SK-N-SH treated with all-trans-retinoic acid at 6 μM for 48 hours (cell line): ENCODE measurements around the gene GDA.
"Not testable (repeated sequence)": the region's sequence is repeated elsewhere in the genome, so short reads cannot be mapped to it uniquely, and the experiment has no call there.

Experiments
- ATAC-seq: fragments of 200-7000 bp; cut with Tn5 transposase; 3 replicates; pipeline ENCODE4 v1.9.1; 2020; ENCODE audit warnings: mild to moderate bottlenecking, moderate library complexity
- ARNTL ChIP-seq: fragments of 450-650 bp; formaldehyde crosslinking; IDR thresholded peaks from 2 replicates; pipeline ENCODE4 v1.5.0; 2020; ENCODE audit warnings: low read depth, mild to moderate bottlenecking, moderate library complexity, borderline replicate concordance
- BACH2 ChIP-seq: fragments of 250-450 bp; sonication (Bioruptor Pico); IDR thresholded peaks from 2 replicates; pipeline ENCODE4 v1.9.0; 2021; ENCODE audit warnings: mild to moderate bottlenecking, borderline replicate concordance
- CSDC2 ChIP-seq: fragments of 250-450 bp; sonication (Bioruptor Pico); IDR thresholded peaks from 2 replicates; pipeline ENCODE4 v1.5.0; 2020; ENCODE audit warnings: mild to moderate bottlenecking, moderate library complexity
- CSRNP3 ChIP-seq: fragments of 250-450 bp; sonication (Bioruptor Pico); IDR thresholded peaks from 2 replicates; pipeline ENCODE4 v1.5.1; 2021; ENCODE audit warnings: mild to moderate bottlenecking, moderate library complexity
- ESRRG ChIP-seq: fragments of 250-450 bp; sonication (Bioruptor Pico); IDR thresholded peaks from 2 replicates; pipeline ENCODE4 v1.6.1; 2021; ENCODE audit warnings: mild to moderate bottlenecking
- GLIS3 ChIP-seq: fragments of 250-450 bp; sonication (Bioruptor Pico); IDR thresholded peaks from 2 replicates; pipeline ENCODE4 v1.5.0; 2020; ENCODE audit warnings: mild to moderate bottlenecking, moderate library complexity
- ISL1 ChIP-seq: fragments of 250-450 bp; sonication (Bioruptor Pico); IDR thresholded peaks from 2 replicates; pipeline ENCODE4 v2.1.2; 2022; ENCODE audit warnings: mild to moderate bottlenecking, moderate library complexity
- OSR1 ChIP-seq: fragments of 250-450 bp; sonication (Bioruptor Pico); IDR thresholded peaks from 2 replicates; pipeline ENCODE4 v1.8.0; 2022; ENCODE audit warnings: moderate library complexity, mild to moderate bottlenecking, inconsistent platforms
- POU6F1 ChIP-seq: fragments of 250-450 bp; sonication (Bioruptor Pico); IDR thresholded peaks from 2 replicates; pipeline ENCODE4 v1.8.0; 2021; ENCODE audit warnings: low read depth, mild to moderate bottlenecking, moderate library complexity, borderline replicate concordance
- PPARA ChIP-seq: fragments of 250-450 bp; sonication (Bioruptor Pico); IDR thresholded peaks from 2 replicates; pipeline ENCODE4 v1.5.0; 2020; ENCODE audit warnings: mild to moderate bottlenecking, borderline replicate concordance
- RARB ChIP-seq: fragments of 250-450 bp; sonication (Bioruptor Pico); IDR thresholded peaks from 2 replicates; pipeline ENCODE4 v1.8.0; 2021; ENCODE audit warnings: mild to moderate bottlenecking, moderate library complexity
- TCF4 ChIP-seq: fragments of 250-450 bp; sonication (Bioruptor Pico); IDR thresholded peaks from 2 replicates; pipeline ENCODE4 v1.8.0; 2021; ENCODE audit warnings: mild to moderate bottlenecking, moderate library complexity, borderline replicate concordance
- TOX ChIP-seq: fragments of 250-450 bp; sonication (Bioruptor Pico); IDR thresholded peaks from 2 replicates; pipeline ENCODE4 v1.8.0; 2021; ENCODE audit warnings: mild to moderate bottlenecking, moderate library complexity, borderline replicate concordance
- TSHZ2 ChIP-seq: fragments of 250-450 bp; sonication (Bioruptor Pico); IDR thresholded peaks from 2 replicates; pipeline ENCODE4 v1.5.0; 2020; ENCODE audit warnings: mild to moderate bottlenecking, moderate library complexity
- ZC3H10 ChIP-seq: fragments of 250-450 bp; sonication (Bioruptor Pico); IDR thresholded peaks from 2 replicates; pipeline ENCODE4 v1.5.1; 2021; ENCODE audit warnings: mild to moderate bottlenecking, moderate library complexity
- ZFP3 ChIP-seq: fragments of 250-450 bp; sonication (Bioruptor Pico); IDR thresholded peaks from 2 replicates; pipeline ENCODE4 v1.5.0; 2020; ENCODE audit warnings: mild to moderate bottlenecking, moderate library complexity
- ZFP30 ChIP-seq: fragments of 450-650 bp; formaldehyde crosslinking; IDR thresholded peaks from 2 replicates; pipeline ENCODE4 v1.5.0; 2022; ENCODE audit warnings: mild to moderate bottlenecking, moderate library complexity
- ZNF70 ChIP-seq: fragments of 450-650 bp; formaldehyde crosslinking; IDR thresholded peaks from 2 replicates; pipeline ENCODE4 v1.5.0; 2020; ENCODE audit warnings: mild to moderate bottlenecking, moderate library complexity
- ZNF8 ChIP-seq: fragments of 450-650 bp; formaldehyde crosslinking; IDR thresholded peaks from 2 replicates; pipeline ENCODE4 v1.5.0; 2020; ENCODE audit warnings: mild to moderate bottlenecking, moderate library complexity

The GDA gene

GRCh38 chr9:72280913-72281500, 131.8 kb downstream of the GDA start:
- no peak for TF ChIP-seq TSHZ2 (CRISPR knock-in tag)
- no peak for TF ChIP-seq OSR1 (CRISPR knock-in tag)
- no peak for TF ChIP-seq ISL1 (CRISPR knock-in tag)
- no peak for TF ChIP-seq ZFP3 (CRISPR knock-in tag)
- no peak for TF ChIP-seq ARNTL (CRISPR knock-in tag)
- TF ChIP-seq TCF4 (CRISPR knock-in tag), result no peak
- no peak for TF ChIP-seq RARB (CRISPR knock-in tag)
- no peak for TF ChIP-seq CSDC2 (CRISPR knock-in tag)
- no peak for TF ChIP-seq GLIS3 (CRISPR knock-in tag)
- TF ChIP-seq CSRNP3 (CRISPR knock-in tag), result no peak
- TF ChIP-seq ZNF70 (CRISPR knock-in tag), result no peak
- TF ChIP-seq, all 23 proteins: peak for 0
- ATAC-seq, result peak; percentile 98

GRCh38 chr9:72289401-72289800, 140.2 kb downstream of the GDA start:
- ATAC-seq, result no peak
- TF ChIP-seq CSRNP3 (CRISPR knock-in tag) (no peak), CSDC2 (CRISPR knock-in tag) (no peak), POU6F1 (CRISPR knock-in tag) (no peak), PPARA (no peak), GLIS3 (CRISPR knock-in tag) (no peak), TOX (CRISPR knock-in tag) (no peak)

- no peak for TF ChIP-seq ARNTL (CRISPR knock-in tag)
- no peak for TF ChIP-seq ZC3H10 (CRISPR knock-in tag)
- TF ChIP-seq ESRRG (CRISPR knock-in tag), result no peak
- TF ChIP-seq CSRNP3 (CRISPR knock-in tag), result no peak
- no peak for TF ChIP-seq TSHZ2 (CRISPR knock-in tag)
- TF ChIP-seq BACH2 (CRISPR knock-in tag), result no peak
- no peak for TF ChIP-seq ZFP30 (CRISPR knock-in tag)
- no peak for TF ChIP-seq RARB (CRISPR knock-in tag)
- TF ChIP-seq POU6F1 (CRISPR knock-in tag), result no peak
- TF ChIP-seq ZNF8, result no peak
- TF ChIP-seq PPARA, result no peak
- no peak for ATAC-seq
These were observed 141.1 kb downstream of the GDA start for GRCh38 chr9:72290311-72290710.

GRCh38 chr9:72291576-72291975, 142.3 kb downstream of the GDA start:
- not testable (repeated sequence) for ATAC-seq
